SK-N-SH (cell line): ENCODE results near the gene GAPVD1. TPM values are rescaled to one million over a fixed set of nuclear protein-coding genes. Genes with fewer than 3 reads are reported as not detected.

Experiments used
- CTCF ChIA-PET: fragments of 300-600, 350-600 bp; formaldehyde crosslinking; extraction: SDS; loops from one replicate; lab custom pipeline; 2021; lab: Yijun Ruan, JAX
- POLR2A ChIA-PET: fragments of 350-600 bp; sonication (Branson Sonifier 250); formaldehyde crosslinking; extraction: SDS; loops from one replicate; lab custom pipeline; 2020; ENCODE audit warnings: antibody characterized with exemption, inconsistent platforms; lab: Yijun Ruan, JAX
- DNase-seq: peaks from one replicate; pipeline ENCODE4 v3.0.0; 2012
- H2AFZ ChIP-seq: fragments of 200-600 bp; sonication (generic); 2 replicates; pipeline ENCODE4 v1.8.1; 2016; ENCODE audit warnings: antibody characterized with exemption, mild to moderate bottlenecking, low read depth
- H3F3A ChIP-seq: fragments of 200-600 bp; sonication (generic); replicated peaks from 2 replicates; pipeline ENCODE3; 2016; ENCODE audit warnings: antibody characterized with exemption, mild to moderate bottlenecking; ENCODE audit not compliant: insufficient read depth
- H3K27ac ChIP-seq, 2 experiments: fragments of 200-500 bp in 1 of 2; fragments of 200-600 bp in 1 of 2; sonication (Bioruptor generic) in 1 of 2; sonication (generic), shearing (Covaris generic) in 1 of 2; 2 replicates each; pipeline versions ENCODE4 v1.5.1 to v1.6.1; 2014 to 2016; ENCODE audit warnings: low read depth in 2 of 2, inconsistent platforms in 1 of 2, low read length in 1 of 2, mild to moderate bottlenecking in 1 of 2, mixed read lengths in 1 of 2
- H3K27me3 ChIP-seq: fragments of 200-600 bp; sonication (generic), shearing (Covaris generic); 2 replicates; pipeline ENCODE4 v1.6.1; 2016; ENCODE audit warnings: mixed run types; ENCODE audit not compliant: insufficient read depth
- H3K36me3 ChIP-seq, 2 experiments: fragments of 200-500 bp in 1 of 2; fragments of 200-600 bp in 1 of 2; sonication (Bioruptor generic) in 1 of 2; sonication (generic) in 1 of 2; replicated peaks in 1 of 2; 2 replicates each; pipeline versions ENCODE3 to v1.5.1; 2014 to 2016; ENCODE audit warnings: low read length in 1 of 2, mild to moderate bottlenecking in 1 of 2; ENCODE audit not compliant: insufficient read depth in 2 of 2, control insufficient read depth in 1 of 2
- H3K4me1 ChIP-seq, 2 experiments: fragments of 200-500 bp in 1 of 2; fragments of 200-600 bp in 1 of 2; sonication (Bioruptor generic) in 1 of 2; sonication (generic), shearing (Covaris generic) in 1 of 2; 2 replicates each; pipeline versions ENCODE4 v1.5.1 to v1.6.1; 2014 to 2016; ENCODE audit warnings: low read depth in 1 of 2, low read length in 1 of 2, mixed run types in 1 of 2; ENCODE audit not compliant: insufficient read depth in 2 of 2, control insufficient read depth in 1 of 2
- H3K4me2 ChIP-seq: fragments of 200-600 bp; sonication (generic), shearing (Covaris generic); 2 replicates; pipeline ENCODE4 v1.6.1; 2017; ENCODE audit warnings: mixed run types
- H3K4me3 ChIP-seq, 2 experiments: fragments of 200-500 bp in 1 of 2; fragments of 200-600 bp in 1 of 2; sonication (Bioruptor generic) in 1 of 2; sonication (generic), shearing (Covaris generic) in 1 of 2; 2 replicates each; pipeline versions ENCODE4 v1.5.1 to v1.8.1; 2014 to 2016; ENCODE audit warnings: low read depth in 2 of 2, inconsistent platforms in 1 of 2, low read length in 1 of 2, mild to moderate bottlenecking in 1 of 2, mixed read lengths in 1 of 2, moderate library complexity in 1 of 2
- H3K79me2 ChIP-seq: fragments of 200-600 bp; sonication (generic); 2 replicates; pipeline ENCODE4 v1.8.1; 2017; ENCODE audit warnings: mild to moderate bottlenecking; ENCODE audit not compliant: insufficient read depth
- H3K9ac ChIP-seq: fragments of 200-600 bp; sonication (generic); 2 replicates; pipeline ENCODE4 v1.6.1; 2017; ENCODE audit warnings: mixed run types
- H3K9me2 ChIP-seq: fragments of 200-600 bp; sonication (generic); 2 replicates; pipeline ENCODE4 v1.6.1; 2017; ENCODE audit warnings: mixed run types
- H3K9me3 ChIP-seq: fragments of 200-600 bp; sonication (generic); 2 replicates; pipeline ENCODE4 v1.6.1; 2017; ENCODE audit warnings: mixed run types, mild to moderate bottlenecking, moderate library complexity
- H4K20me1 ChIP-seq: fragments of 200-600 bp; sonication (generic); 2 replicates; pipeline ENCODE4 v1.6.1; 2017; ENCODE audit warnings: mild to moderate bottlenecking, mixed run types; ENCODE audit not compliant: insufficient read depth
- ELF1 ChIP-seq: IDR thresholded peaks from 2 replicates; pipeline ENCODE4 v1.4.0; 2012
- FOSL2 ChIP-seq: IDR thresholded peaks from 2 replicates; pipeline ENCODE4 v1.4.0; 2012; ENCODE audit warnings: low read depth, mild to moderate bottlenecking, moderate library complexity, borderline replicate concordance
- FOXM1 ChIP-seq: IDR thresholded peaks from 2 replicates; pipeline ENCODE4 v1.4.0; 2012; ENCODE audit warnings: low read depth, mild to moderate bottlenecking
- GATA2 ChIP-seq: sonication (generic); formaldehyde crosslinking; IDR thresholded peaks from 2 replicates; pipeline ENCODE4 v1.5.0; 2020; ENCODE audit warnings: mild to moderate bottlenecking, missing genetic modification reagents
- MXI1 ChIP-seq: IDR thresholded peaks from 2 replicates; pipeline ENCODE4 v1.6.1; 2012; ENCODE audit warnings: mild to moderate bottlenecking, low read depth, low read length, improper control_type of control experiment
- NFIC ChIP-seq: IDR thresholded peaks from 2 replicates; pipeline ENCODE4 v1.4.0; 2012; ENCODE audit warnings: borderline replicate concordance
- RAD21 ChIP-seq: IDR thresholded peaks from 2 replicates; pipeline ENCODE4 v1.6.1; 2012; ENCODE audit warnings: mild to moderate bottlenecking, low read length
- RFX5 ChIP-seq: IDR thresholded peaks from 2 replicates; pipeline ENCODE4 v1.6.1; 2012; ENCODE audit warnings: mild to moderate bottlenecking, improper control_type of control experiment, low read length
- SIN3A ChIP-seq: IDR thresholded peaks from 2 replicates; pipeline ENCODE4 v1.6.1; 2012; ENCODE audit warnings: low read depth, mild to moderate bottlenecking, low read length, moderate library complexity, borderline replicate concordance
- TCF12 ChIP-seq: IDR thresholded peaks from 2 replicates; pipeline ENCODE4 v1.4.0; 2012
- TEAD4 ChIP-seq: IDR thresholded peaks from 2 replicates; pipeline ENCODE4 v1.4.0; 2012; ENCODE audit warnings: mild to moderate bottlenecking, borderline replicate concordance; ENCODE audit not compliant: insufficient read depth
- YY1 ChIP-seq: IDR thresholded peaks from 2 replicates; pipeline ENCODE4 v1.4.0; 2012; ENCODE audit warnings: low read depth, mild to moderate bottlenecking
- WGBS: methylation state at CpG from one replicate; pipeline ENCODE4 v1.1.6; 2017; ENCODE audit warnings: low lambda C conversion rate; 5-methylcytosine and 5-hydroxymethylcytosine counted together
- polyA plus RNA-seq, 3 experiments: library from polyadenylated mRNA; depleted of rRNA; stranded (reverse); fragments of >200 nt; gene quantifications; 2 replicates each; pipeline ENCODE4 v1.2.3, GENCODE V29; 2012
- TF ChIP-seq, protein P1 (sequence below): IDR thresholded peaks from 2 replicates; pipeline ENCODE4 v1.6.1; 2012; ENCODE audit warnings: mild to moderate bottlenecking, low read depth, low read length, moderate library complexity
- TF ChIP-seq, protein P2 (sequence below): fragments of 200-600 bp; sonication (generic); IDR thresholded peaks from 2 replicates; pipeline ENCODE4 v1.6.1; 2017; ENCODE audit warnings: antibody characterized with exemption, mild to moderate bottlenecking, moderate library complexity
- TF ChIP-seq, protein P3 (sequence below): IDR thresholded peaks from 2 replicates; pipeline ENCODE4 v1.4.0; 2012; ENCODE audit warnings: low read depth, borderline replicate concordance

The GAPVD1 gene
- polyA plus RNA-seq, 1 of the 3 experiments (the other 2 are of a cell fraction), result 10.5 TPM

DNA sequence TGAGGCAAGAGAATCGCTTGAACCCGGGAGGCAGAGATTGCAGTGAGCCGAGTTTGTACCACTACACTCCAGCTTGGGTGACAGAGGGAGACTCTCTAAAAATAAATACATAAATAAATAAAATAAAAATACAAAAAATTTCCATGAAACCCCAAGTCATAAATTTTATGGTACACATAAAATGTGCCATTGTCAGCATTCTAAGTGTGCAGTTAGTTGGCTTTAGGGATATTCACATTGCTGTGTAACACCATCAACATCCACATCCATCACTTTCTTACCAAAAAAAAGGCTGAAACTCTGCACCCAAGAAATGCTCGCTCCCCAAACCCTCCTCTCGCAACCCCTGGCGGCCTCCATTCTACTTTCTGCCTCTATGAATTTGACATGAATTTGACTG, 135.2 kb downstream of the GAPVD1 start (continued):
- TF ChIP-seq, protein P1, sequence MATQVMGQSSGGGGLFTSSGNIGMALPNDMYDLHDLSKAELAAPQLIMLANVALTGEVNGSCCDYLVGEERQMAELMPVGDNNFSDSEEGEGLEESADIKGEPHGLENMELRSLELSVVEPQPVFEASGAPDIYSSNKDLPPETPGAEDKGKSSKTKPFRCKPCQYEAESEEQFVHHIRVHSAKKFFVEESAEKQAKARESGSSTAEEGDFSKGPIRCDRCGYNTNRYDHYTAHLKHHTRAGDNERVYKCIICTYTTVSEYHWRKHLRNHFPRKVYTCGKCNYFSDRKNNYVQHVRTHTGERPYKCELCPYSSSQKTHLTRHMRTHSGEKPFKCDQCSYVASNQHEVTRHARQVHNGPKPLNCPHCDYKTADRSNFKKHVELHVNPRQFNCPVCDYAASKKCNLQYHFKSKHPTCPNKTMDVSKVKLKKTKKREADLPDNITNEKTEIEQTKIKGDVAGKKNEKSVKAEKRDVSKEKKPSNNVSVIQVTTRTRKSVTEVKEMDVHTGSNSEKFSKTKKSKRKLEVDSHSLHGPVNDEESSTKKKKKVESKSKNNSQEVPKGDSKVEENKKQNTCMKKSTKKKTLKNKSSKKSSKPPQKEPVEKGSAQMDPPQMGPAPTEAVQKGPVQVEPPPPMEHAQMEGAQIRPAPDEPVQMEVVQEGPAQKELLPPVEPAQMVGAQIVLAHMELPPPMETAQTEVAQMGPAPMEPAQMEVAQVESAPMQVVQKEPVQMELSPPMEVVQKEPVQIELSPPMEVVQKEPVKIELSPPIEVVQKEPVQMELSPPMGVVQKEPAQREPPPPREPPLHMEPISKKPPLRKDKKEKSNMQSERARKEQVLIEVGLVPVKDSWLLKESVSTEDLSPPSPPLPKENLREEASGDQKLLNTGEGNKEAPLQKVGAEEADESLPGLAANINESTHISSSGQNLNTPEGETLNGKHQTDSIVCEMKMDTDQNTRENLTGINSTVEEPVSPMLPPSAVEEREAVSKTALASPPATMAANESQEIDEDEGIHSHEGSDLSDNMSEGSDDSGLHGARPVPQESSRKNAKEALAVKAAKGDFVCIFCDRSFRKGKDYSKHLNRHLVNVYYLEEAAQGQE, result no peak
- no peak for TF ChIP-seq FOSL2
- TF ChIP-seq, protein P2, sequence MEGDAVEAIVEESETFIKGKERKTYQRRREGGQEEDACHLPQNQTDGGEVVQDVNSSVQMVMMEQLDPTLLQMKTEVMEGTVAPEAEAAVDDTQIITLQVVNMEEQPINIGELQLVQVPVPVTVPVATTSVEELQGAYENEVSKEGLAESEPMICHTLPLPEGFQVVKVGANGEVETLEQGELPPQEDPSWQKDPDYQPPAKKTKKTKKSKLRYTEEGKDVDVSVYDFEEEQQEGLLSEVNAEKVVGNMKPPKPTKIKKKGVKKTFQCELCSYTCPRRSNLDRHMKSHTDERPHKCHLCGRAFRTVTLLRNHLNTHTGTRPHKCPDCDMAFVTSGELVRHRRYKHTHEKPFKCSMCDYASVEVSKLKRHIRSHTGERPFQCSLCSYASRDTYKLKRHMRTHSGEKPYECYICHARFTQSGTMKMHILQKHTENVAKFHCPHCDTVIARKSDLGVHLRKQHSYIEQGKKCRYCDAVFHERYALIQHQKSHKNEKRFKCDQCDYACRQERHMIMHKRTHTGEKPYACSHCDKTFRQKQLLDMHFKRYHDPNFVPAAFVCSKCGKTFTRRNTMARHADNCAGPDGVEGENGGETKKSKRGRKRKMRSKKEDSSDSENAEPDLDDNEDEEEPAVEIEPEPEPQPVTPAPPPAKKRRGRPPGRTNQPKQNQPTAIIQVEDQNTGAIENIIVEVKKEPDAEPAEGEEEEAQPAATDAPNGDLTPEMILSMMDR, result no peak
- TF ChIP-seq RAD21, result no peak
- no peak for TF ChIP-seq TCF12
- no peak for TF ChIP-seq NFIC
- no peak for TF ChIP-seq TEAD4
- no peak for TF ChIP-seq YY1
- no peak for TF ChIP-seq FOXM1
- TF ChIP-seq, protein P3, sequence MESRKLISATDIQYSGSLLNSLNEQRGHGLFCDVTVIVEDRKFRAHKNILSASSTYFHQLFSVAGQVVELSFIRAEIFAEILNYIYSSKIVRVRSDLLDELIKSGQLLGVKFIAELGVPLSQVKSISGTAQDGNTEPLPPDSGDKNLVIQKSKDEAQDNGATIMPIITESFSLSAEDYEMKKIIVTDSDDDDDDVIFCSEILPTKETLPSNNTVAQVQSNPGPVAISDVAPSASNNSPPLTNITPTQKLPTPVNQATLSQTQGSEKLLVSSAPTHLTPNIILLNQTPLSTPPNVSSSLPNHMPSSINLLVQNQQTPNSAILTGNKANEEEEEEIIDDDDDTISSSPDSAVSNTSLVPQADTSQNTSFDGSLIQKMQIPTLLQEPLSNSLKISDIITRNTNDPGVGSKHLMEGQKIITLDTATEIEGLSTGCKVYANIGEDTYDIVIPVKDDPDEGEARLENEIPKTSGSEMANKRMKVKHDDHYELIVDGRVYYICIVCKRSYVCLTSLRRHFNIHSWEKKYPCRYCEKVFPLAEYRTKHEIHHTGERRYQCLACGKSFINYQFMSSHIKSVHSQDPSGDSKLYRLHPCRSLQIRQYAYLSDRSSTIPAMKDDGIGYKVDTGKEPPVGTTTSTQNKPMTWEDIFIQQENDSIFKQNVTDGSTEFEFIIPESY, result no peak
- TF ChIP-seq, all 33 proteins: peak for 0

DNA sequence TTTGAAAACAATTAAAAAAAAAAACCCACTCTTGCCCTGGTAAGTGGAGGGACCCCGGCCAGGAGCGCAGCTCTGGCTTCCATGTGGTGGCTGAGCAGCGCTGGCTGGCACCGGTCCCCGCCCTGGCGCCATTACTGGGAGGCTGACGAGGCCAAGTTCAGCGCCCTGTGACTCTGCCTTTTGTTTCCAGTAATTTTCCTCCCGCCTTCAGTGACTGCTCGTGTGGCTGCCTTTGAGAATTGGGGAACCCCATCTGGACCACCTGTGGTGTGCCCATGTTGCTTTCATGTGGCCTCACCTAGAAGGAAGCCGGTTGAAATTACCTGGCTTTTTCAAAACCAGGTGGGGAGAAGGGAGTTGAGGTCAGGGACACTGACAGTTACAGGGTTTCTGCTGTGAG, 136.1 kb downstream of the GAPVD1 start:
- no peak for TF ChIP-seq ELF1
- no peak for TF ChIP-seq MXI1
- TF ChIP-seq, protein P1, result no peak
- TF ChIP-seq TCF12, result no peak
- TF ChIP-seq RFX5, result no peak
- TF ChIP-seq SIN3A, result no peak
- TF ChIP-seq FOXM1, result no peak
- no peak for TF ChIP-seq GATA2 (CRISPR knock-in tag)
- TF ChIP-seq, all 33 proteins: peak for 0
- H3K27ac ChIP-seq, result no peak overlapping the region
- peaks cover 3% of the 10 kb centered on the region for H3F3A ChIP-seq
- CTCF ChIA-PET, result no interaction called here
- no peaks in the 10 kb centered on the region for H3K79me2 ChIP-seq
- no peaks in the 10 kb centered on the region for H4K20me1 ChIP-seq
- H3K9me2 ChIP-seq, result no peaks in the 10 kb centered on the region
- H3K4me3 ChIP-seq, result no peak overlapping the region
- no peak for DNase-seq
- no peaks in the 10 kb centered on the region for H3K27me3 ChIP-seq
- no peak overlapping the region for H3K9ac ChIP-seq
- no peaks in the 10 kb centered on the region for H3K9me3 ChIP-seq
- peaks cover 0 to 3% of the 10 kb centered on the region in 2 experiments; a peak in 1 of 4 replicates for H3K4me1 ChIP-seq
- H3K4me2 ChIP-seq, result no peak overlapping the region
- 88% methylated on average over 10 of the region's 11 CpGs for WGBS
- H3K36me3 ChIP-seq, result no peaks in the 10 kb centered on the region
- POLR2A ChIA-PET, result no interaction called here
- H2AFZ ChIP-seq, result no peak overlapping the region
